HepG2 (cell line): Measurements from ENCODE around the gene ARAP1. TPM values are rescaled to one million over a fixed set of nuclear protein-coding genes. Genes with fewer than 3 reads are reported as not detected.

Experiments
- ATAC-seq: fragments of 200-7000 bp; cut with Tn5 transposase; 3 replicates; pipeline ENCODE4 v1.9.1; 2020; ENCODE audit warnings: mild to moderate bottlenecking, moderate library complexity
- BruUV-seq: library from RNA; stranded (reverse); fragments of 400-500 nt; replicated peaks from 2 replicates; lab custom pipeline; 2021; lab: Mats Ljungman, UMichigan
- CTCF ChIA-PET: fragments of 300-600 bp; formaldehyde crosslinking; extraction: SDS; loops from one replicate; lab custom pipeline; 2021; ENCODE audit warnings: low total read pairs, inconsistent platforms, low intra/inter-chr PET ratio; lab: Yijun Ruan, JAX
- POLR2A ChIA-PET: fragments of 350-600 bp; sonication (Branson Sonifier 250); formaldehyde crosslinking; loops from one replicate; lab custom pipeline; 2020; ENCODE audit warnings: antibody characterized with exemption, inconsistent platforms; lab: Yijun Ruan, JAX
- DNase-seq: peaks from one replicate; pipeline ENCODE4 v3.0.0-alpha.2; 2015; ENCODE audit warnings: low spot score
- FAIRE-seq: peaks from 3 replicates; lab custom pipeline; 2011; peaks lifted over from hg19 to GRCh38; lab: Jason Lieb, UNC
- H2AFZ ChIP-seq: one replicate; pipeline ENCODE4 v1.6.1; 2011; ENCODE audit warnings: low read length, inconsistent platforms
- H3K27ac ChIP-seq: fragments of 300-600 bp; 3 replicates; pipeline ENCODE4 v1.8.0; 2011; ENCODE audit warnings: mixed run types, mild to moderate bottlenecking, mixed read lengths, low read length, inconsistent platforms; ENCODE audit not compliant: insufficient read depth; ENCODE audit errors: extremely low read length
- H3K27me3 ChIP-seq, 2 experiments: fragments of 200-600 bp in 1 of 2; 2 replicates in 1 of 2; 3 replicates in 1 of 2; pipeline versions ENCODE4 v1.6.0 to v1.8.0; 2011; ENCODE audit warnings: low read length in 2 of 2, mild to moderate bottlenecking in 2 of 2, moderate library complexity in 2 of 2, inconsistent platforms in 1 of 2; ENCODE audit not compliant: insufficient read depth in 2 of 2, control insufficient read depth in 1 of 2
- H3K36me3 ChIP-seq, 2 experiments: fragments of 200-600 bp in 1 of 2; replicated peaks in 1 of 2; 2 replicates in 1 of 2; 3 replicates in 1 of 2; pipeline versions ENCODE4 v1.5.1 to v1.8.0; 2011; ENCODE audit warnings: low read length in 2 of 2, inconsistent platforms in 1 of 2; ENCODE audit not compliant: insufficient read depth in 2 of 2, control insufficient read depth in 1 of 2
- H3K4me1 ChIP-seq: 2 replicates; pipeline ENCODE4 v1.5.1; 2012; ENCODE audit warnings: low read length, inconsistent platforms; ENCODE audit not compliant: insufficient read depth
- H3K4me2 ChIP-seq: 2 replicates; pipeline ENCODE4 v1.6.0; 2011; ENCODE audit warnings: low read depth, low read length, inconsistent platforms
- H3K4me3 ChIP-seq, 3 experiments: fragments of 200-600 bp in 1 of 3; sonication (generic), shearing (Covaris generic) in 1 of 3; replicated peaks in 1 of 3; 2 replicates each; pipeline ENCODE4 v1.5.1; 2011 to 2016; ENCODE audit warnings: low read length in 3 of 3, inconsistent platforms in 2 of 3, low read depth in 2 of 3, mild to moderate bottlenecking in 2 of 3, control low read depth in 1 of 3, mixed read lengths in 1 of 3; ENCODE audit not compliant: insufficient read depth in 1 of 3
- H3K79me2 ChIP-seq: one replicate; pipeline ENCODE4 v1.6.1; 2011; ENCODE audit warnings: low read length, inconsistent platforms; ENCODE audit not compliant: insufficient read depth
- H3K9ac ChIP-seq: 2 replicates; pipeline ENCODE4 v1.6.0; 2011; ENCODE audit warnings: mild to moderate bottlenecking, low read depth, low read length, inconsistent platforms; ENCODE audit not compliant: insufficient read depth
- H3K9me3 ChIP-seq: 2 replicates; pipeline ENCODE4 v1.5.1; 2012; ENCODE audit warnings: mild to moderate bottlenecking, low read length
- H4K20me1 ChIP-seq: 2 replicates; pipeline ENCODE4 v1.6.0; 2011; ENCODE audit warnings: inconsistent platforms, mild to moderate bottlenecking, low read length, moderate library complexity; ENCODE audit not compliant: insufficient read depth
- ATAD3A ChIP-seq: sonication (generic); formaldehyde crosslinking; IDR thresholded peaks from 2 replicates; pipeline ENCODE4 v1.4.0; 2020; ENCODE audit warnings: missing genetic modification reagents
- ATF7-NPFF ChIP-seq: sonication (generic); formaldehyde crosslinking; IDR thresholded peaks from 2 replicates; pipeline ENCODE4 v1.8.1; 2023; ENCODE audit warnings: mild to moderate bottlenecking, low read depth, missing genetic modification reagents, moderate library complexity
- ERF ChIP-seq: IDR thresholded peaks from 2 replicates; pipeline ENCODE4 v1.6.1; 2018; ENCODE audit warnings: missing biosample characterization, missing genetic modification reagents
- NFATC3 ChIP-seq: sonication (generic); formaldehyde crosslinking; IDR thresholded peaks from 2 replicates; pipeline ENCODE4 v1.5.1; 2020; ENCODE audit warnings: mild to moderate bottlenecking, missing genetic modification reagents
- RBFOX2 ChIP-seq: fragments of 200-400 bp; formaldehyde crosslinking; IDR thresholded peaks from 2 replicates; pipeline ENCODE4 v1.6.1; 2017; ENCODE audit warnings: low read depth, mild to moderate bottlenecking, low read length
- ZC3H4 ChIP-seq: sonication (generic); formaldehyde crosslinking; IDR thresholded peaks from 2 replicates; pipeline ENCODE4 v1.4.0; 2020; ENCODE audit warnings: missing genetic modification reagents, borderline replicate concordance
- ZNF160 ChIP-seq: sonication (generic); formaldehyde crosslinking; IDR thresholded peaks from 2 replicates; pipeline ENCODE4 v1.8.0; 2022; ENCODE audit warnings: mild to moderate bottlenecking, inconsistent platforms, missing genetic modification reagents
- ZNF777 ChIP-seq: sonication (generic); formaldehyde crosslinking; IDR thresholded peaks from 2 replicates; pipeline ENCODE4 v1.4.0; 2020; ENCODE audit warnings: missing genetic modification reagents
- ZNF879 ChIP-seq: sonication (generic); formaldehyde crosslinking; IDR thresholded peaks from 2 replicates; pipeline ENCODE4 v1.8.1; 2023; ENCODE audit warnings: missing genetic modification reagents
- WGBS: methylation state at CpG from one replicate; pipeline ENCODE4 v1.1.6; 2017; ENCODE audit warnings: low lambda C conversion rate; 5-methylcytosine and 5-hydroxymethylcytosine counted together
- in situ Hi-C: cut with HindIII; loops from 2 replicates; pipeline ENCODE4 v1.10.0; 2017; ENCODE audit warnings: low pct_unique_long_range_greater_than_20kb; ENCODE audit not compliant: extremely low pct_ligation_motif_present
- intact Hi-C: fragments of 100-400 bp; cut with micrococcal nuclease; formaldehyde crosslinking; loops from one replicate; pipeline ENCODE4 v1.10.0; 2022; ENCODE audit not compliant: unreplicated experiment
- polyA plus RNA-seq, 8 experiments: library from polyadenylated mRNA; depleted of rRNA in 3 of 8; stranded (reverse) in 7 of 8; unstranded in 1 of 8; fragments of >200 nt; fragmentation: Illumina TruSeq in 4 of 8; extraction: Trizol in 4 of 8; gene quantifications; 2 replicates each; pipeline versions ENCODE4 v1.2.1 to v1.2.3, GENCODE V29; 2011 to 2016; ENCODE audit warnings: low read depth in 4 of 8, missing spikeins in 1 of 8, mixed read lengths in 1 of 8; ENCODE audit not compliant: insufficient read depth in 1 of 8
- total RNA-seq, 5 experiments: library from RNA; depleted of rRNA; stranded (reverse); fragments of >200 nt; fragmentation: Illumina TruSeq; extraction: Trizol; gene quantifications; 2 replicates each; pipeline ENCODE4 v1.2.3, GENCODE V29; 2016; ENCODE audit warnings: low read depth in 1 of 5
- TF ChIP-seq, protein P1 (sequence below): sonication (generic); formaldehyde crosslinking; IDR thresholded peaks from 2 replicates; pipeline ENCODE4 v1.4.0; 2020; ENCODE audit warnings: missing genetic modification reagents
- TF ChIP-seq, protein P2 (sequence below): sonication (generic); formaldehyde crosslinking; IDR thresholded peaks from 2 replicates; pipeline ENCODE4 v1.4.0; 2020; ENCODE audit warnings: missing genetic modification reagents
- TF ChIP-seq, protein P3 (sequence below): sonication (generic); formaldehyde crosslinking; IDR thresholded peaks from 2 replicates; pipeline ENCODE4 v1.4.0; 2020; ENCODE audit warnings: mild to moderate bottlenecking, missing genetic modification reagents
- TF ChIP-seq, protein P4 (sequence below): IDR thresholded peaks from 2 replicates; pipeline ENCODE4 v1.6.1; 2016; ENCODE audit warnings: missing biosample characterization, missing genetic modification reagents, low read depth

Gene ARAP1
- total and polyA plus RNA-seq, 2 of the 13 experiments (the other 11 are each of a cell fraction or from before 2014, with no cell fraction given), result 43.2 to 55.5 TPM

DNA sequence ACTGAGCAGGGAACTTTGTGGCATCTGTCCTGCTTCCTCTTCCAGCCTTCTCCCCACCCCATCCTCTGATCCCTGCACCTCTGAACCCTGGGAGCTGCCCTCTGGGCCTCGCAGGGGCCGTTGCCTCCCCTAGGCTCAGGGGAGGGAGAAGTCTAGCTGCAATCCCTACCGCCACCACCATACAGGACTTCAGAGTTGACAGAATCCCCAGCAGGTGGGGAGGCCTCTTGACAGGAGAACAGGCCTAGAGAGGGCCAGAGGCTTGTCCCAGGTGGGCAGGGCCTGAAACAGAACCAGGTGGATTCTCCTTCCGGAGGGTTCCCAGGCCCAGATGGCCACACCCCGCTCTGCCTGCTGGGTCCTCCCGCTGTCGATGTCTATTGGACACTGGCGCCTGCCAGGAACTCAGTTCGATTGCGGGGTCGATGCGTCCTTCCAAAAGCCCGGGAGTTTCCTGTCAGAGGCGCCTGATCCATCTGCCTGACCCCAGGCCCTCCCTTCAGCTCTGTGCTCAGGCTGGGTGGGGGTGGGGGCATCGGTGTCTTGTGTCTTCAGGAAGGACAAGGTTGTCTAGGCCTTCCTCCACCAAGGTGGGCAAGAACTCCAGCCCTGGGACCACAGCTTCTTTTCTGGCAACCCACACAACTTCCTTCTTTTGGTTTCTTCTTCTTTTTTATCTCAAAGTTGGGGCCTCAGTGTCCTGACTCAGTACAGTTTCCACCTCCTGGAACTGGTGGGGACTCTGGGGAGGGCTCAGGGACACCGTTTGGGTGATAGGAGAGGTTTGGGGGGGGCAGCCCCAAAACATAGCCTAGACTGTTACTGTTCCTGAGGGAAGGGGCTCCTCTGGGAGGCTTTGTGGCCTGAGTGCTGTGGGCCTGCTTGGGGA, 35.3 kb upstream of the ARAP1 start:
- ChIA-PET CTCF (interaction anchor here (1.6 kb wide), 1 partner anchor 63 kb away, joined by 3 read pairs; no protein-coding TSS in a partner anchor), POLR2A (interaction anchor here (0.8 to 3.1 kb wide), 10 partner anchors 10 to 62 kb away, joined by 3 to 50 read pairs (median 7); no protein-coding TSS in a partner anchor)
- Histone ChIP-seq H3K27ac (peak overlapping the region; percentile 72), H3K27me3 (no peaks in the 10 kb centered on the region), H3K36me3 (no peaks in the 10 kb centered on the region), H3K9ac (peak overlapping the region; percentile 53), H3K4me2 (peak overlapping the region; percentile 85), H3K4me3 (peak overlapping the region in 2 of 3 experiments; percentile 33 to 57), H2AFZ (no peak overlapping the region), H3K4me1 (peaks cover 95% of the 10 kb centered on the region), H3K9me3 (no peaks in the 10 kb centered on the region), H3K79me2 (no peaks in the 10 kb centered on the region), H4K20me1 (no peaks in the 10 kb centered on the region)
- DNase-seq (peak; percentile 94), ATAC-seq (peak; percentile 90), FAIRE-seq (peak; percentile 98)
- intact Hi-C loops, result loop anchor here (2.0 kb wide), 1 partner anchor 21 kb away; no protein-coding TSS in a partner anchor
- WGBS, result 13% methylated on average over 2 of the region's 16 CpGs
- in situ Hi-C loops, result no loop called here
- BruUV-seq, result no TSS peak
- TF ChIP-seq, protein P1, sequence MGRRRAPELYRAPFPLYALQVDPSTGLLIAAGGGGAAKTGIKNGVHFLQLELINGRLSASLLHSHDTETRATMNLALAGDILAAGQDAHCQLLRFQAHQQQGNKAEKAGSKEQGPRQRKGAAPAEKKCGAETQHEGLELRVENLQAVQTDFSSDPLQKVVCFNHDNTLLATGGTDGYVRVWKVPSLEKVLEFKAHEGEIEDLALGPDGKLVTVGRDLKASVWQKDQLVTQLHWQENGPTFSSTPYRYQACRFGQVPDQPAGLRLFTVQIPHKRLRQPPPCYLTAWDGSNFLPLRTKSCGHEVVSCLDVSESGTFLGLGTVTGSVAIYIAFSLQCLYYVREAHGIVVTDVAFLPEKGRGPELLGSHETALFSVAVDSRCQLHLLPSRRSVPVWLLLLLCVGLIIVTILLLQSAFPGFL (CRISPR knock-in tag), result no peak
- TF ChIP-seq ZNF160 (no peak), NFATC3 (CRISPR knock-in tag) (no peak), ZC3H4 (no peak), ZNF879 (CRISPR knock-in tag) (no peak), RBFOX2 (no peak), ZNF777 (CRISPR knock-in tag) (no peak), ERF (CRISPR knock-in tag) (peak; percentile 79; the same call in 1 of the 2 replicates), ATF7-NPFF (CRISPR knock-in tag) (no peak), ATAD3A (CRISPR knock-in tag) (no peak)
- TF ChIP-seq, protein P2, sequence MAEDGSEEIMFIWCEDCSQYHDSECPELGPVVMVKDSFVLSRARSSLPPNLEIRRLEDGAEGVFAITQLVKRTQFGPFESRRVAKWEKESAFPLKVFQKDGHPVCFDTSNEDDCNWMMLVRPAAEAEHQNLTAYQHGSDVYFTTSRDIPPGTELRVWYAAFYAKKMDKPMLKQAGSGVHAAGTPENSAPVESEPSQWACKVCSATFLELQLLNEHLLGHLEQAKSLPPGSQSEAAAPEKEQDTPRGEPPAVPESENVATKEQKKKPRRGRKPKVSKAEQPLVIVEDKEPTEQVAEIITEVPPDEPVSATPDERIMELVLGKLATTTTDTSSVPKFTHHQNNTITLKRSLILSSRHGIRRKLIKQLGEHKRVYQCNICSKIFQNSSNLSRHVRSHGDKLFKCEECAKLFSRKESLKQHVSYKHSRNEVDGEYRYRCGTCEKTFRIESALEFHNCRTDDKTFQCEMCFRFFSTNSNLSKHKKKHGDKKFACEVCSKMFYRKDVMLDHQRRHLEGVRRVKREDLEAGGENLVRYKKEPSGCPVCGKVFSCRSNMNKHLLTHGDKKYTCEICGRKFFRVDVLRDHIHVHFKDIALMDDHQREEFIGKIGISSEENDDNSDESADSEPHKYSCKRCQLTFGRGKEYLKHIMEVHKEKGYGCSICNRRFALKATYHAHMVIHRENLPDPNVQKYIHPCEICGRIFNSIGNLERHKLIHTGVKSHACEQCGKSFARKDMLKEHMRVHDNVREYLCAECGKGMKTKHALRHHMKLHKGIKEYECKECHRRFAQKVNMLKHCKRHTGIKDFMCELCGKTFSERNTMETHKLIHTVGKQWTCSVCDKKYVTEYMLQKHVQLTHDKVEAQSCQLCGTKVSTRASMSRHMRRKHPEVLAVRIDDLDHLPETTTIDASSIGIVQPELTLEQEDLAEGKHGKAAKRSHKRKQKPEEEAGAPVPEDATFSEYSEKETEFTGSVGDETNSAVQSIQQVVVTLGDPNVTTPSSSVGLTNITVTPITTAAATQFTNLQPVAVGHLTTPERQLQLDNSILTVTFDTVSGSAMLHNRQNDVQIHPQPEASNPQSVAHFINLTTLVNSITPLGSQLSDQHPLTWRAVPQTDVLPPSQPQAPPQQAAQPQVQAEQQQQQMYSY (CRISPR knock-in tag), result peak; percentile 84; the same call in 1 of the 2 replicates
- TF ChIP-seq, protein P3, sequence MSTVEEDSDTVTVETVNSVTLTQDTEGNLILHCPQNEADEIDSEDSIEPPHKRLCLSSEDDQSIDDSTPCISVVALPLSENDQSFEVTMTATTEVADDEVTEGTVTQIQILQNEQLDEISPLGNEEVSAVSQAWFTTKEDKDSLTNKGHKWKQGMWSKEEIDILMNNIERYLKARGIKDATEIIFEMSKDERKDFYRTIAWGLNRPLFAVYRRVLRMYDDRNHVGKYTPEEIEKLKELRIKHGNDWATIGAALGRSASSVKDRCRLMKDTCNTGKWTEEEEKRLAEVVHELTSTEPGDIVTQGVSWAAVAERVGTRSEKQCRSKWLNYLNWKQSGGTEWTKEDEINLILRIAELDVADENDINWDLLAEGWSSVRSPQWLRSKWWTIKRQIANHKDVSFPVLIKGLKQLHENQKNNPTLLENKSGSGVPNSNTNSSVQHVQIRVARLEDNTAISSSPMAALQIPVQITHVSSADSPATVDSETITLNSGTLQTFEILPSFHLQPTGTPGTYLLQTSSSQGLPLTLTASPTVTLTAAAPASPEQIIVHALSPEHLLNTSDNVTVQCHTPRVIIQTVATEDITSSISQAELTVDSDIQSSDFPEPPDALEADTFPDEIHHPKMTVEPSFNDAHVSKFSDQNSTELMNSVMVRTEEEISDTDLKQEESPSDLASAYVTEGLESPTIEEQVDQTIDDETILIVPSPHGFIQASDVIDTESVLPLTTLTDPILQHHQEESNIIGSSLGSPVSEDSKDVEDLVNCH (CRISPR knock-in tag), result 0 out of 2 replicates have a peak, but pooled peaks have one; percentile 45
- TF ChIP-seq, protein P4, sequence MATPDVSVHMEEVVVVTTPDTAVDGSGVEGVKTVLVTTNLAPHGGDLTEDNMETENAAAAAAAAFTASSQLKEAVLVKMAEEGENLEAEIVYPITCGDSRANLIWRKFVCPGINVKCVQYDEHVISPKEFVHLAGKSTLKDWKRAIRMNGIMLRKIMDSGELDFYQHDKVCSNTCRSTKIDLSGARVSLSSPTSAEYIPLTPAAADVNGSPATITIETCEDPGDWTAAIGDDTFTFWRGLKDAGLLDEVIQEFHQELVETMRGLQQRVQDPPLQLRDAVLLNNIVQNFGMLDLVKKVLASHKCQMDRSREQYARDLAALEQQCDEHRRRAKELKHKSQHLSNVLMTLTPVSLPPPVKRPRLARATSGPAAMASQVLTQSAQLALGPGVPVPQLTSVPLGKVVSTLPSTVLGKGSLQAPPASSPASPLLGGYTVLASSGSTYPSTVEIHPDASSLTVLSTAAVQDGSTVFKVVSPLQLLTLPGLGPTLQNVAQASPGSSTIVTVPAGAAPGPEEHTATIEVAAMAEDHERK (CRISPR knock-in tag), result no peak
